ENCODE results near the gene RPS6KA2. TPM values are rescaled to one million over a fixed set of nuclear protein-coding genes. Genes with fewer than 3 reads are reported as not detected.

Gene RPS6KA2
- total RNA-seq, 1 experiment from 2014 or later, result 18.5 TPM

- no peaks in the 10 kb centered on the region for H4K20me1 ChIP-seq (ENCODE audit: insufficient read depth)
- no peak overlapping the region for H3K4me2 ChIP-seq
- no peaks in the 10 kb centered on the region for H3K27me3 ChIP-seq (ENCODE audit: insufficient read depth, low read depth)
- no peaks in the 10 kb centered on the region for H3K9me2 ChIP-seq (ENCODE audit: insufficient read depth)
- H3K79me2 ChIP-seq (ENCODE audit: low read depth), result no peaks in the 10 kb centered on the region
- H2AFZ ChIP-seq, result no peak overlapping the region
- H3K4me3 ChIP-seq, result no peak overlapping the region
- no peak for TF ChIP-seq CTCF (conservative IDR thresholded peaks at IDR 0.05)
- TF ChIP-seq EZH2 (IDR thresholded peaks at IDR 0.05; ENCODE audit: low read depth), result no peak
- no peaks in the 10 kb centered on the region for H3K36me3 ChIP-seq (ENCODE audit: low read depth)
- intact Hi-C loops (cut with micrococcal nuclease; ENCODE audit: unreplicated experiment), result no loop called here
- peaks cover 17% of the 10 kb centered on the region for H3K4me1 ChIP-seq (replicated peaks; ENCODE audit: insufficient read depth)
- POLR2A ChIA-PET (ENCODE audit: unreplicated experiment), result no interaction called here
- peaks cover 8% of the 10 kb centered on the region; the same call in 1 of the 2 replicates for H3F3A ChIP-seq (ENCODE audit: insufficient read depth, low read depth)
- no peaks in the 10 kb centered on the region for H3K9me3 ChIP-seq (ENCODE audit: insufficient read depth, low read depth)
- H3K27ac ChIP-seq, result no peak overlapping the region
- DNase-seq, result no peak
- no TSS peak for BruUV-seq (replicated peaks)
- CTCF ChIA-PET, result no interaction called here
Observed at GRCh38 chr6:166543603-166544295, 83.3 kb downstream of the RPS6KA2 start.

GRCh38 chr6:166542580-166542912 lies 84.5 kb downstream of the RPS6KA2 start:
- peak; percentile 63 to 76 for DNase-seq
- no peaks in the 10 kb centered on the region for H3K9me2 ChIP-seq (ENCODE audit: insufficient read depth)
- H4K20me1 ChIP-seq (ENCODE audit: insufficient read depth), result no peaks in the 10 kb centered on the region
- intact Hi-C loops (cut with micrococcal nuclease; ENCODE audit: unreplicated experiment), result loop anchor here (1.0 kb wide), 1 partner anchor 85 kb away; the partner anchor contains the start of gene RPS6KA2
- no TSS peak for BruUV-seq (replicated peaks)
- peaks cover 17% of the 10 kb centered on the region for H3K4me1 ChIP-seq (replicated peaks; ENCODE audit: insufficient read depth)
- peaks cover 8% of the 10 kb centered on the region; the same call in 1 of the 2 replicates for H3F3A ChIP-seq (ENCODE audit: insufficient read depth, low read depth)
- CTCF ChIA-PET, result no interaction called here
- H3K27ac ChIP-seq, result peak overlapping the region; percentile 46
- H2AFZ ChIP-seq, result no peak overlapping the region
- POLR2A ChIA-PET (ENCODE audit: unreplicated experiment), result interaction anchor here (1.0 kb wide), 1 partner anchor 85 kb away, joined by 7 read pairs; no protein-coding TSS in a partner anchor
- no peak overlapping the region; the same call in 1 of the 2 replicates for H3K4me3 ChIP-seq
- no peaks in the 10 kb centered on the region for H3K79me2 ChIP-seq (ENCODE audit: low read depth)
- TF ChIP-seq EZH2 (IDR thresholded peaks at IDR 0.05; ENCODE audit: low read depth) (no peak), CTCF (conservative IDR thresholded peaks at IDR 0.05) (no peak)
- H3K27me3 ChIP-seq (ENCODE audit: insufficient read depth, low read depth), result no peaks in the 10 kb centered on the region
- peak overlapping the region; percentile 68 for H3K4me2 ChIP-seq
- no peaks in the 10 kb centered on the region for H3K9me3 ChIP-seq (ENCODE audit: insufficient read depth, low read depth)
- no peaks in the 10 kb centered on the region for H3K36me3 ChIP-seq (ENCODE audit: low read depth)

- Histone ChIP-seq H4K20me1 (ENCODE audit: insufficient read depth) (no peaks in the 10 kb centered on the region), H3K79me2 (ENCODE audit: low read depth) (no peaks in the 10 kb centered on the region), H3K4me3 (no peak overlapping the region; the same call in 1 of the 2 replicates), H3F3A (ENCODE audit: insufficient read depth, low read depth) (peaks cover 8% of the 10 kb centered on the region; the same call in 1 of the 2 replicates), H3K27ac (peak overlapping the region; percentile 44), H2AFZ (no peak overlapping the region), H3K36me3 (ENCODE audit: low read depth) (no peaks in the 10 kb centered on the region), H3K9me2 (ENCODE audit: insufficient read depth) (no peaks in the 10 kb centered on the region), H3K4me1 (replicated peaks; ENCODE audit: insufficient read depth) (peaks cover 17% of the 10 kb centered on the region), H3K27me3 (ENCODE audit: insufficient read depth, low read depth) (no peaks in the 10 kb centered on the region), H3K9me3 (ENCODE audit: insufficient read depth, low read depth) (no peaks in the 10 kb centered on the region), H3K4me2 (peak overlapping the region; percentile 68)
- no TSS peak for BruUV-seq (replicated peaks)
- intact Hi-C loops (cut with micrococcal nuclease; ENCODE audit: unreplicated experiment), result loop anchor here (1.0 kb wide), 1 partner anchor 85 kb away; the partner anchor contains the start of gene RPS6KA2
- ChIA-PET CTCF (no interaction called here), POLR2A (ENCODE audit: unreplicated experiment) (interaction anchor here (1.0 kb wide), 1 partner anchor 86 kb away, joined by 7 read pairs; no protein-coding TSS in a partner anchor)
- TF ChIP-seq EZH2 (IDR thresholded peaks at IDR 0.05; ENCODE audit: low read depth) (no peak), CTCF (conservative IDR thresholded peaks at IDR 0.05) (no peak)
- no peak for DNase-seq
Observed at GRCh38 chr6:166541876-166542579, 85.0 kb downstream of the RPS6KA2 start.
